NT2/D1 (cell line): ENCODE data around the gene ADD2.

Experiments
- YY1 ChIP-seq: IDR thresholded peaks from 2 replicates; pipeline ENCODE4 v1.6.1; 2011; ENCODE audit not compliant: insufficient read length, insufficient read depth
- ZNF274 ChIP-seq: IDR thresholded peaks from 2 replicates; pipeline ENCODE4 v1.6.1; 2011; ENCODE audit warnings: mild to moderate bottlenecking, low read depth, low read length

DNA sequence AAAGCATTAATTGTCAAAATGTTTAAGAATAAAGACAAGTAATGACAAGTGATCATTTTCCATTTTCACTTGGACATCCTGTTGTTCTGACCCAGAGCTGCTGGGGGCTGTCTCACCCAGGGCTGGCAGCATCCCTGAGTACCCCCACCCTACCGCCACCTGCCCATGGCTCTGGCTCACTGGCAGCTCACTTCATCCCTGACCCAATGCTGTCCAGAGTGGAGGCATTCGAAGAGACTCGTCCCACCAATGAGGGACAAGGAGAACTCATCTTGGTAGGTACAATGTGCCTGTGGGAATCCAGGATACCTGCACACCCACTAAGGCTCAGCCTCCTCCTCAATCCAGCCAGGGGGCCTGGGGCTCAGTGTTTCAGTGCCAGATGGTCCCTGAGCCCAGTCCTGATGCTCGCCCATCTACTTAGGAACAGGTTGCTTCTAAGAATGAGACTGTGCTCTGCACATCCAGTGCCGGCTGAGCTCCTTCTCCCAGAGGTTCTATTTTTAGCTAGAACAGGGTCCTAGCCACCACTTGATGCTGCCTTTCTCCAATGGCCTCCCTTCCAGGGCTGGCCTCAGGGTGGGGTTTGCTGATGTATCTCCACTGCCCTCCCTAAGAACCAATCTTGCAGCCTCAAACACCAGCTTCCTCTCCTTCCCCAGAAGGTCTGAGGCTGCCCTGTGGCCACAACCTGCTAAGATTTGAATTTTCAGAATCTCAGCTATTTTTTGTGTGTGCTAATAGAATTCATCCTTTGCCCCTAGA lies 53.7 kb downstream of the ADD2 start:
- no peak for TF ChIP-seq YY1
- no peak for TF ChIP-seq ZNF274
